Prostate gland (tissue), 2 donors: Measurements from ENCODE around the gene TRUB1. TPM values are rescaled to one million over a fixed set of nuclear protein-coding genes. Genes with fewer than 3 reads are reported as not detected.

ENCODE experiments used
- DNase-seq: peaks from one replicate; pipeline ENCODE4 v3.0.0-alpha.2; 2019; ENCODE audit warnings: low spot score
- H3K27ac ChIP-seq, 2 donors: fragments of 200-600 bp; sonication (generic); 2 replicates each; pipeline ENCODE4 v1.5.1; 2017 to 2019
- H3K27me3 ChIP-seq: fragments of 200-600 bp; sonication (generic); replicated peaks from 2 replicates; pipeline ENCODE4 v1.5.1; 2019; ENCODE audit not compliant: insufficient read depth
- H3K36me3 ChIP-seq, 2 donors: fragments of 200-600 bp; sonication (generic); 1 replicate in 1 of 2; 2 replicates in 1 of 2; pipeline versions ENCODE4 v1.5.1 to v1.8.1; 2017 to 2019
- H3K4me1 ChIP-seq: fragments of 200-600 bp; sonication (generic); replicated peaks from 2 replicates; pipeline ENCODE4 v1.5.1; 2019
- H3K4me3 ChIP-seq, 2 donors: fragments of 200-600 bp; sonication (generic); 2 replicates each; pipeline ENCODE4 v1.5.1; 2017 to 2019
- H3K9me3 ChIP-seq: fragments of 200-600 bp; sonication (generic); 2 replicates; pipeline ENCODE4 v1.5.1; 2017
- CTCF ChIP-seq, 4 experiments: fragments of 200-600 bp in 2 of 4; fragments of 450-650 bp in 2 of 4; sonication (generic) in 2 of 4; IDR thresholded peaks; 1 replicate in 3 of 4; 2 replicates in 1 of 4; pipeline ENCODE4 v1.5.1; 2016 to 2019; ENCODE audit warnings: antibody characterized with exemption in 4 of 4, mild to moderate bottlenecking in 2 of 4, moderate library complexity in 2 of 4
- POLR2A ChIP-seq: fragments of 450-650 bp; IDR thresholded peaks from one replicate; pipeline ENCODE4 v1.6.1; 2016; ENCODE audit warnings: antibody characterized with exemption, mild to moderate bottlenecking
- POLR2AphosphoS5 ChIP-seq: sonication (generic); formaldehyde crosslinking; IDR thresholded peaks from one replicate; pipeline ENCODE4 v1.6.1; 2017; ENCODE audit warnings: antibody characterized with exemption
- WGBS: methylation state at CpG from one replicate; pipeline ENCODE4 v1.1.5; 2018; 5-methylcytosine and 5-hydroxymethylcytosine counted together
- intact Hi-C: fragments of 100-400 bp; cut with DNase I; formaldehyde crosslinking; loops from one replicate; pipeline ENCODE4 v1.14.2; 2022
- total RNA-seq, 2 donors: library from RNA; depleted of rRNA; stranded (reverse); fragments of >200 nt; gene quantifications; one replicate each; pipeline ENCODE4 v1.1.0, GENCODE V29; 2016

The TRUB1 gene
- total RNA-seq, 2 donors from 2014 or later: 24.7 to 29.1 TPM

GRCh38 chr10:115001506-115002381 lies 63.7 kb downstream of the TRUB1 start:
- WGBS: 28% methylated on average over 13 of the region's 13 CpGs
- intact Hi-C loops: no loop called here
- H3K36me3 ChIP-seq: no peaks in the 10 kb centered on the region
- H3K27me3 ChIP-seq: no peaks in the 10 kb centered on the region
- no peak for TF ChIP-seq POLR2A
- TF ChIP-seq POLR2AphosphoS5: no peak
- no peak for TF ChIP-seq CTCF (IDR thresholded peaks at IDR 0.05)
- H3K4me1 ChIP-seq: no peaks in the 10 kb centered on the region
- H3K4me3 ChIP-seq: peak overlapping the region in 1 of 2 donors; percentile 6
- H3K27ac ChIP-seq: peak overlapping the region in 1 of 2 donors; percentile 4
- H3K9me3 ChIP-seq: no peaks in the 10 kb centered on the region
- DNase-seq: no peak

GRCh38 chr10:115003396-115003795 lies 65.4 kb downstream of the TRUB1 start:
- TF ChIP-seq POLR2AphosphoS5 (no peak), POLR2A (no peak), CTCF (IDR thresholded peaks at IDR 0.05) (no peak)
- Histone ChIP-seq H3K9me3 (no peaks in the 10 kb centered on the region), H3K27ac (no peak overlapping the region), H3K36me3 (no peaks in the 10 kb centered on the region), H3K4me1 (no peaks in the 10 kb centered on the region), H3K4me3 (no peak overlapping the region), H3K27me3 (no peaks in the 10 kb centered on the region)
- intact Hi-C loops: no loop called here
- 98% methylated on average over 2 of the region's 2 CpGs for WGBS
- no peak for DNase-seq

GRCh38 chr10:115004236-115004862 lies 66.4 kb downstream of the TRUB1 start:
- Histone ChIP-seq H3K36me3 (no peaks in the 10 kb centered on the region), H3K9me3 (no peaks in the 10 kb centered on the region), H3K27ac (no peak overlapping the region), H3K27me3 (no peaks in the 10 kb centered on the region), H3K4me1 (no peaks in the 10 kb centered on the region), H3K4me3 (no peak overlapping the region)
- WGBS: 77% methylated on average over 3 of the region's 3 CpGs
- intact Hi-C loops: no loop called here
- DNase-seq: no peak
- TF ChIP-seq CTCF (IDR thresholded peaks at IDR 0.05) (no peak), POLR2AphosphoS5 (no peak)

GRCh38 chr10:115005771-115006170 lies 67.8 kb downstream of the TRUB1 start:
- H3K27ac ChIP-seq: no peak overlapping the region
- H3K4me3 ChIP-seq: no peak overlapping the region
- H3K36me3 ChIP-seq: no peaks in the 10 kb centered on the region
- no peaks in the 10 kb centered on the region for H3K4me1 ChIP-seq
- H3K27me3 ChIP-seq: no peaks in the 10 kb centered on the region
- 93% methylated on average over 8 of the region's 8 CpGs for WGBS
- no peaks in the 10 kb centered on the region for H3K9me3 ChIP-seq
- no peak for TF ChIP-seq POLR2A
- no peak for TF ChIP-seq CTCF (IDR thresholded peaks at IDR 0.05)
- TF ChIP-seq POLR2AphosphoS5: no peak
- DNase-seq: no peak
- intact Hi-C loops: no loop called here
